Measurements from ENCODE around the gene PRICKLE3.
"Not testable (repeated sequence)": the region's sequence is repeated elsewhere in the genome, so short reads cannot be mapped to it uniquely, and the experiment has no call there.

The PRICKLE3 gene

DNA sequence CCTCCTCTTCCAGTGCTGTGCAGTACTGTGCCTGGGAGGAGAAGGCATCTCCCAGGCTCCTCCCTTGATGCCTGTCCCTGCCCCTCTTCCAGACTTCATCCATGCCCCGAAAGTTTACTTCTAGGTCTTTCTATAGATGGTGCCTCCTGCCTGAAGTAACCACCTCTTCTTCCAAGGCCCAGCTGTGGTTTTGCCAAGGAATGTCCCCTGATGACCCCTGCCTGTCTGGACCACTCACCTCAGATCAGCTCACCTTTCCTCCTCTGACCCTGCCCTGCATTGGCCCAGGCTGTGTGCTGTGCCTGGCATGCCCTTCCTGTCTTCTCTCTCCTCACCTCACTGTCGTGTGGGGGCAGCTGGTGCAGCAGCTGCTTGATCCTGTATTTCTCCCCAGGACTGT lies 6.8 kb downstream of the PRICKLE3 start:
- DNase-seq: no peak

DNA sequence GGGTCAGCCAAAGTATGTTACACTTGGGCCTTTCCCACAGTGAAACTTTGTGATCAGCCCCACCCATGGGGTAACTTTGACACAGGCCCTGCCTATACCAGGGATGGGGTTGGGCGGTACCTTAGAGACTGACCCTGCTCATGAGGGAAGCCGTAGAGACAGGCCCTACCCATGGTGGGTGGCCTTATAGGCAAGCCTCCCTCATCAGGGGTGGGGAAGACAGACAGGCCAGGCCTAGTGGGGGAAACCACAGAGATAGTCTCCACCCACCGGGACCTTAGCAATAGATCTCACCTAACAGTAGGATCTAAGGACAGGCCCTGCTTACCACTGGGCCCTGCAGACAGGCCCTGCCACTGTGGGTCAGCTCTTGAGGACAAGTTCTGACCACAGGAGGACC lies 7.6 kb downstream of the PRICKLE3 start:
- DNase-seq: no peak

DNA sequence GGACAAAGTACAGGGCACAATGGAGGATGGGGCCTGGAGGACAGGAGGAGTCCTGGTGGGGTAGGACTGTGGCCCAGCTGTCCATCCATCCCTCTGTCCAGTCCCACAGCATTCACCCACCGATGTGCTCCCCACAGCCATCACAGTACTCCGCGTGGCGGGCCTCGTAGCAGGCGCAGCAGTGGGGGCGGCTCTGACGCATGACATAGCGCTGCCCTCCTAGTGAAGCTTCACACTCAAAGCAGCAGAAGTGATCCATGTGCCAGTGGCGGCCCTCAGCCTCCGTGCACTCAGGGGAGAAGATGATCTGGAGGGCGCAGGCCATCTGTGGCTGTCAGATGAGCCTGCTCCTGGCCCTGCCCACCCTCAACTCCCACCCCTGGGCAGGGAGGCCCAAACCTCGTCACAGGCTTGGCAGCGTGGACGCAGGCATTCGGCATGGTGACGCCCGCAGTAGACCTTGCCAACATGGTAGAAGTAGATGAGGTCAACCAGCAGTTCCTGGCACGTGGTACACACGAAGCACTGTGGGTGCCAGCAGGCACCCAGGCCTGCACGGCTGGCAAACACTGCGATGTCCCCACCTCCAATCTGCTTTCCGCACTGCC lies 8.2 kb downstream of the PRICKLE3 start:
- no peak for DNase-seq

DNA sequence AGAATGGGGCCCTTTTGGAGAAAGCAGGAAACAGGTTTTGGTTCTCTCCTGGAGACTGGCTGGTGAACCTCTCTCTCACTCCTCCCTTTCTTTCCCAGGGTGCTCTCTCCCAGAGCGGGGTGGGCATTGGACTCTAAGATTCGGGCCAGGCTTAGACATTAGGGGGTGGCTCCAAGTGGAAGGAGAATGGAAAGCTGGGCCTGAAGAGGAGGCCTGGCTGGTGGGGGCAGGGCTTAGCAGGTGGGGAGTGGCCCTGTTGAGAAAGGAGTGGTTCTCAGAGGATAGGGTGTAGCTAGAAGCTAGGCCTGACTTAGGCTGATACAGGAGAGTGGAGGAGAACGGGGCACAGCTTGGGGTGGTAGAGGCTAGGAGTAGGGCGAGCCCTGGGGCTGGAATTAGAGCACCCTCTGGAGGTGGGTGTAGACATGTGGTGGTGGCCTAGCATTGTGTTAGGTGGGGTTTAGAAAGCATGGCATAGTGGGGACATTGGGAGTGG lies 8.8 kb downstream of the PRICKLE3 start:
- no peak for DNase-seq

DNA sequence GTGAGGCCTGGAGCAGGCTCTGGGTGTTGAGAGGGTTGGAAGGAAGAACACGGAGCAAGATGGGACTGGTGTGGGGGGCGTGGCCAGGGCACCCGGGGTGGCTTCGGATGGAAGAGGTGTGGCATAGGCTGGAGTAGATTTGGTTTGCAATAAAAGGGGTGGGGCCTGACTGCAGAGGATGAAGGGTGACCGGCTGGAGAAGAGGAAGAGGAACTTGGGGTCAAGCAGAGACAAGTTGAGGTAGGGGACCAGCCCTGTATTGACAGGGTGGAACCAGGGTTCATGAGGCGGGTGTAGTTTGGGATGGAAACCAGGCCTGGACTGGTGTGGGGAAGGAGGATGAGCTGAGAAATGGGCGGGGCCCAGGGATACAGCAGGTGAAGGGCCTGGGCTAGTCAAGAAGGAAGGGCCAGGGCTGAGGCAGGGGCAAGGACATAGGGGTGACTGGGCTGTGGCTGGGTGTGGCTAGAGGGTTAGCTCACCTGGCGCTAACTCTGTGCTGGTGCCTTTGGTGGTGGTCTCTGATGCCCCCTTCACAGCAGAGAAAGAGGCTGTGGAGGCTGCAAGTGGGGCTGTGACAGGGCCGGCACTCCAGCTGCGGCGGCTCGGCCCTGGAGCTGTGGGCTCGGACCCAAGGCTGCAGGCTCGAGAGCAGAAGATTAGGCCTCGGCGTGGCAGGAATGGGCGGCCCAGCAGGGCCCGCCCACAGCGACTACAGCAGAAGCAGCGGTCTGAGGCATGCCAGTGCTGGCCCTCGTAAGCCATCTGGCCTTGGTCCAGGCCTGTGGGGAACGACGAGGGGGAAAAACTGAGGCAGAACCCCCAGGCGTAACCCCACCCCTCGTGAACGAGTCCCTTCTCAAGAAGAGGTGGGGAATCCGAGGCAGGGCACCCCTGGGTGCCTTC lies 9.5 kb downstream of the PRICKLE3 start:
- no peak for DNase-seq

DNA sequence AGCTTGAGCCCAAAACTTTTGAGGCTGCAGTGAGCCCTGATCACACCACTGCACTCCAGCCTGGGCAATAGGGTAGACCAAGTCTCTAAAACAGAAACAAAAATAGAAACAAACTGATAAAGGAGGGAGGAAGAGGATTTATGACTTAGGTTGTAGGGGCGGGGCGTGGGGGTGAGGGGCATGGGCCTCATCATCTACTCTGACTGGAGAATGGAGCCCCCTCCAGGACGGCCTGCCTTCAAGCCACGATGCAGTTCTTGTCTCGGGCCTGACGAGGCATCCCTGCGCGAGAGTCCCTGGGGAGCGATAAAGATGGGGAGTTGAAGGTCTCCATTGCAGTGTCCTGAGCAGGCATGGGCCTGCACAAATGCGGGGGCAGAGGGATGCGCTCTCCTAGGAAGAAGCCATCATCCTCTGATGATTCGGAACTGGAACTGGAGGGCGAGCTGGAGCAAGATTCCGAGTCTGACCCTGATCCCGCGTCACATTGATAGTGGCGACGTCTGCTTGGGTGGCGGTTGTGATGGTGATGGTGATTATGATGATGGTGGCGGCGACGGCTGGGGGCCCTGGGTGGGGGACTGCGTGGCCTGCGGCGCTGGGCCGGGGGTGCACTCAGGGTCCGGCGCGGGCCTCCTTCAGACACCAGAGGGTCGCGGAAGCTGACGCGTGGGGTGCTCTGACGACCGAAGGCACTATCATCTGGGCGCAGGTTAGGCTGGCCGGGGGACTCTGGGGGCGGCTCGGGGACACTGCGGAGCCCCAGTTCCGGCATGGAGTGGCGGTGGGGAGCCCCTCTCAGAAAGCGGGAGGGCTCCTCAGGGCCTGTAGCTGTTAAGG lies 10.5 kb downstream of the PRICKLE3 start:
- no peak for DNase-seq

DNA sequence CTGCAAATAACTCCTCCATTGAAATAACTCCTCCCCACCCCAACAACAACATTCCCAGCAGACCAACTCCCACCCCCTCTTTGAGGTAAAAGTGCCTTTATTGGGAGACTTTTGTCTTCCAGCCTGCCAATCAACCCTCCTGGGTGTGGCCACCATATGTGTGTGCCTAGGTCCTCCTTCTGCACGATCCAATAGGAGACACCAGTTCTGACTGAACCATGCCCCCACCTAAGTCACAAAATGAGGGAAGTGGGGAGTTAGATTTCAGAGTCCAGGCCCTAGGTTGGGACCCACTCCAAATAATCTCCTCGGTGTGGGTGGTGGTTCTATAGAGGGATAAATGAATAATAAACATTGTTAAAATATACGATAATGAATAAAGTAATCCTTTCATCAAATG lies 11.4 kb downstream of the PRICKLE3 start:
- no peak for DNase-seq

DNA sequence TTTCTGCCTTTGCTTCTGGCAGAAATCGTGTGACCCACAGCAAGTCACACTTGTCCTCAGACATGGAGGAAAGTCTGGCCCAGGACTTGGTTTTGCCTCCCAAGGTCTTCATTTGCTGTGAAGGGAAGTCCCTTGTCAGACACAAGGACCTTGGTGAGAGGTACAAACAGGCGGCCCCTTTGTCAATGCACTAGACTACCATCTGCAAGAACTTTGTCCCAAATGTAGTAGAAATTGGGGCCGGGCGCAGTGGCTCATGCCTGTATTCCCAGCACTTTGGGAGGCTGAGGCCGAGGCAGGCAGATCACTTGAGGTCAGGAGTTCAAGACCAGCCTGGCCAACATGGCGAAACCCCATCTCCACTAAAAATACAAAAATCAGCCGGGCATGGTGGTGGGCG lies 12.6 kb downstream of the PRICKLE3 start:
- DNase-seq: not testable (repeated sequence)

DNA sequence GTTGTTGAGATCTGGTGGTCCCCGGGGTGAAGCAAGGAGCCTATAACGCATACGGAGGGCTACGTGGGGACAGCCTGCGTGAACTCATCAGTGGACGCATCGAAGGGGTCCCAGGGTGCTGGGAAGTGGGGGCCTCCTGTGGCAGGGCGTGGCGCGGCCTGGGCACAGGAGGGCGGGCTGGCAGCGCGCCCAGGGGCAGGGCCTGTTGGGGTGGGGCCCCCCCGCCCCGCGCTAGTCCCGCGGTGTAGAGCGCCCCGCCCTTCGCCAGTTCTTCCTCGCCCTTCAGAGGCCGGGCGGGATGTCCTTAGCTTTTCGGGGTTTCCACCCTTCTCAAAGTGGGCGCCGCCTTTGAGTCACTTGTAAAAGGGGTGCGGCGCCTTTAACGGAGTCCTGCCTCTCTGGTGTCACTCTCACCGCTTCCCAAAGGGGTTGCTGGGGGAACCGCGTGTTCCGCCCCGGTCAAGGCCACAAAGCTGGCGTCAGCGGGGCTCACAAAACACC lies 13.8 kb downstream of the PRICKLE3 start:
- DNase-seq: no peak

DNA sequence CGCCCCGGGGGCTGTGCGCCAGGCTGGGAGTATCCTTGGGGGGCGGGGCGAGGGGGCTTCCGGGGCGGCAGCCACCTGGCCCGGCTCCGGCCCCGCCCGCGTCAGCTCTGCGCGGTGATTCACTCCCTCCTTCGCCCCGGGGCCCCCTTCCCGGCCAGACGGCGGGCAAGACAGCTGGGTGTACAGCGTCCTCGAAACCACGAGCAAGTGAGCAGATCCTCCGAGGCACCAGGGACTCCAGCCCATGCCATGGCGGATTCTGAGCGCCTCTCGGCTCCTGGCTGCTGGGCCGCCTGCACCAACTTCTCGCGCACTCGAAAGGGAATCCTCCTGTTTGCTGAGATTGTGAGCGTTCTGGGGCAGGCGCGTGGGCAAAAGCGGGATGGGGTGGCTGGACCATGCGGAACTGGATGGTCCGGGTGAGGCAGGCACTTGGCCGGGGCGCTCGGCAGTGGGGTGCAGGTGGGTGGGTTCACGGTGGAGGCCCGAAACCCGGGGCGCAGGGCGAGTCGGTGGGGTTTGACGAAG lies 14.4 kb downstream of the PRICKLE3 start, which contains the start of gene PLP2:
Gene PLP2 (plus strand): TSS at position 147 of the 528 bp plus-strand sequence. CDS start 103 bp downstream, at position 250.
- DNase-seq: no peak

DNA sequence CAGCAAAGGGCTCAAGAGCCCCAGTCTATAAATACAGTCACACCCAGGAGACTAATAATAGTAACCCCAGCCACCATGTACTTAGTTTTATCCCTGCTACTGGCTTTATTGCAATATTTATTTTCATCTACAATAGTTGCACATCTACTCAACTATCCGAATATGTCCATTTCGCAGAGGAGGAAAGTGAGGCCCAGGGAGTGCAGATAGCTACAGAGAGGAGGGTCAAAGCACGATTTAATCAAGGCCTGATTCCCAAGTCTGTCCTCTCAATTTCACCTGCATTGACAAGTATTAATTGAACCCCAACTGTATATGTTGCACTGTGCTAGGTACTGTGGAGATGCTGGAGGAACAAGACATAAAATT lies 18.4 kb downstream of the PRICKLE3 start:
- DNase-seq: no peak

DNA sequence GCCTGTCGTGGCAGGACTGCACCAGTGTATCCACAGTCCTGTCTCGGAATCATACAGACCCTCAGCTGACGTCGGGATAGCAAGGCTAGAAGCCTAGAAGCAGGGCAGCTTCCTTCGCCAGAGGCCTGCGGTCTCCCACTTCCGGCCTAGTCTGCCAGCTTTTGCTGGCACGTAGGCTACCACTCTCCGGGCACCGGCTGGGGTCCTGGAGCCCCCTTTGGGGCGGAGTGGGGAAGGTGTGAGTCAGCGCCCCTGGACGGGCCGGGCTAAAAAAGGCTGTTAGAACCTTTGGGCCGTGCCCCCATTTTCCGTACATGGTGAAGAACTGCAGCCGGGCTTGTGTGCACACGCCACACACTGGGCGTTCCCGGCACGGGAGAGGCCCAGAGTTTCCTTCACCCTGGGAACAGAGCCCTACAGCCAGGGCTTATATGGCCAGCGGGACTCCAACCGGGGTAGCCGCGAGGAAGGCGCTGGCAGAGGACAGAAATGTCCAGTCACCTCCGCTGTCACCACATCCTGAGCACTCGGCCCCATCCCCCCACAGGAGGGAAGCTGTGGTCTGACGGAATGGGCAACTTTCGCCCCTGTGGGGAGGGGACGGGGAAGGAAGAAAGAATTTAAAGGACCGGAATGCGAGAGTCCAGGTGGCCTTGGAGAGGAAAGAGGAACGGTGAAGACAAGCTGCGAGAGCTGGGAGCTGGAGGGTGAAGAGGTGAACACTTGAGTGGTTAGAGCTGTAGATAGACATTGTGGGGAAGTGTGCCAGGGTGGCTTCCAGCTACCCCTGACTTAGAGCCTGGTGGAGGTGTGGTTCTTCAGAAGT lies 19.0 kb downstream of the PRICKLE3 start:
- DNase-seq: no peak

DNA sequence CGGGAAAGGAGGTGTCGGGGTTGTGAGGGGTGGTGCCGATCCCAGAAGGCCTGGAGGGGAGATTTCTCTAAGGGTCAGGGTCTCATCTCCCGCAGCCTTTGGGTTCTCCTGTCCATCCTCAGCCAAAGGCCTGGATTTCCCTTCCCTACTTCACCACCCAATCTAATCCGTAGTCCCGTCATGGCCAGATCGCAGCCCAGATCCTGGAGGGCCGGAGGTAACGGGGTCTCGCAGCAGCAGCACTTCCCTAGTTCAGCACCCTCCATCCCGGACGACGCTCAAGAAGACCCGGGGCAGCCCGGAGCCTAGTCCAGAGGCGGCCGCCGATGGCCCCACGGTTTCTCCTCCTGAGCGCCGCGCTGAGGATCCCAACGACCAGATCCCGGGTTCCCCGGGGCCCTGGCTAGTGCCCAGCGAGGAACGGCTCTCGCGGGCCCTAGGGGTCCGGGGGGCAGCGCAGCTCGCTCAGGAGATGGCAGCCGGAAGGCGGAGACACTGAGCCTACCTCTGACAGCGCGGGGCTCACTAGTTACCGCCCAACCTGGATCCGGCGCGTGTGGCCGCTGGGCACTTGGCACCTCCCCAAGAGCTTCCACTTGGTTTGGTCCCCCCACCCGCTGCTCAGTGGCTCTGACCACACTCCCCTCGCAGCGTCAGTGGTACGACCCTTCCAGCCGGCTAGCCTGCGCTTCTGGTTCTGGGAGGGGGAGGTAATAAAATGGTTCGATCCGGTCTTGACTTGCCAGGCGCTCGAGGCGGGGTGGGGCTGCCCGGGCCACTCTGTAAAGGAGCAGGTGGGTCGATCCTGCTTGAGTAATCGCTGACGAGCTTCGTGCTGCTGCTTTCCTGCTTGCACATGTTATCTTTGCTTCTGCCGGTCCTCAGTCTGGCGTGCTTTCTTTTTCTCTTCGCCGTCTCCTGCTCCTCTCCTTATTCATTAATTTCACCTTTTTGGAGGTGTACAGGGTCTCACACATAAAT lies 20.0 kb downstream of the PRICKLE3 start:
- DNase-seq: peak; percentile 61

DNA sequence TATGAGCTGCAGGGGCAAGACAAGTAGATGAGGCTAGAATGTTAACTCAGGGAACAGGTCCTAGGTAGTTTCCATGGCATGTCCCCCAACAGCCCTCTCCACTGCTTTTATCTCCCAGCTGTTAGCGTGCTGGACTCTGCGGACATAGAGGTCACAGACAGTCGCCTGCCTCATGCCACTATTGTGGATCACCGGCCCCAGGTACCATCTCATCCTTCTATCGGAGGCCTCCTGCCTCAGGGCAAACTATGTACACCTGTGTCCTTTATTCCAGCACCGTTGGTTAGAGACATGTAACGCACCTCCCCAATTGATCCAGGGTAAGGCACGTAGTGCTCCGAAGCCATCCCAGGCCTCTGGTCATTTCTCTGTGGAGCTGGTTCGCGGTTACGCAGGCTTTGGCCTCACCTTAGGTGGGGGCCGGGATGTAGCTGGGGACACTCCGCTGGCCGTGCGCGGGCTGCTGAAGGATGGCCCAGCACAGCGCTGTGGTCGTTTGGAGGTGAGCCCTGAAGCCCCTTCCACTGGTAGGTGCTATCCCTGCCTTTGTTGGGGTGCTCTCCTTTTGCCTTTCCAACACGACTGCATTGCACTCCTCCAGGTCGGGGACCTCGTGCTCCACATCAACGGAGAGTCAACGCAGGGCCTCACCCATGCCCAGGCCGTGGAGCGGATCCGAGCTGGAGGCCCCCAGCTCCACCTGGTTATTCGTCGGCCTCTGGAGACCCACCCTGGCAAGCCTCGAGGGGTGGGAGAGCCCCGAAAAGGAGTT lies 21.4 kb downstream of the PRICKLE3 start:
- no peak for DNase-seq

DNA sequence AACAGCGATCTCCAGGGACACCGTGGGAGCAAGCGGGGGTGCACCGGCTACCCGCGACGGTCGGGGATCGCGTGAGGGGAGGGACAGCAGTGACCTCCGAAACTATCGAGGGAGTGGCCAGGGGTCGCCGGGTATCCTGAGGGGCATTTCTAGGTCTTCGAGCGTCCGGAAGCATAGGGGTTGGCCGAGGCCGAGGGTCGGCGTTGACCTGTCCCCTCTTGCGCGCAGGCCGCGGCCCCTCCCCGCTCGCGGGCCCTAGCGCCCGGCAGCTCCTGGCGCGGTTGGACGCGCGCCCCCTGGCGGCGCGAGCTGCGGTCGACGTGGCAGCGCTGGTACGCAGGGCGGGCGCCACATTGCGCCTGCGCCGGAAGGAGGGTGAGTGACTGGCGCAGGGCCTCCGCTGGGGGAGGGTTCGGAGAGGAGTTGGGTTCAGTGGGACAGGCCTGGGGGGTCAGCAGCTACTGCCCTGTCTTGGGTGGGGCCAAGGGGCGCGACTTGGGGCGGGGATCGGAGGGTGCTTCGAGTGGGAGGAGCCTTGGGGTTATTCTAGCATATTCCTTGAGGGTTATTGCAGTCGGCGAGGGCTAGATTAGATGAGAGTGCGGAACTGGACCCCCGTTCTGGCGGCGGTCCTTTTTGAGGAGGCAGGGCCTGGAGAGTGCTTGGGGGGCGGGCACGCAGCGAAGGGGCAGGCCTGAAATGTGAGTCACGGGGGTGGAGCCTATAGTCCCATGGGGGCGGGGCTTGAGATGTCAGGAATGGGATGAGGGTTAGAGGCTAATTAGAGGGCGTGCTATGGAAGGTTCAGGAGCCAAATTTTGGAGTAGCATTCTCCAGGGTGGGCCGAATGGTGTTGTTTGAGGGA lies 22.4 kb downstream of the PRICKLE3 start:
- DNase-seq: peak; percentile 84

DNA sequence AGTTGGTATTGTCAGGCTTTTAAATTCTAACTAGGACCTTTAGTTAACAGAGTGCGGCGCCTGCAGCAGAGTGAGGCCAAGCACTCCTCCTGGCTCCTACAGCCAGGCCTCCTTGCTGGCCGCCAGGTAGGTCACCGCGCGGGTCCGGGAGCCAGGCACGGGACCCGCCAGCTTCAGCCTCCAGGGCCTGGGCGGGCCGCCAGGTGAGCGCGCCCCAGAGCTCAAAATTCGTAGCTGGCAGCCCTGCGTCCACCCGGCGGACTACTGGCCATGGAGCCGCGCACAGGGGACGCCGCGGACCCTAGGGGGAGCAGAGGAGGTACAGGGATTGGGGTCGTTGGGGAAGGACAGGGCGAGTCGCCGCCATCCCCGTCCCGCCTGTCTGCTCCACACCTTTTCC lies 23.6 kb downstream of the PRICKLE3 start, which contains the start of gene MAGIX:
Gene MAGIX (plus strand): TSS at position 139 of the 400 bp plus-strand sequence. CDS start 132 bp downstream, at position 271.
- no peak for DNase-seq

DNA sequence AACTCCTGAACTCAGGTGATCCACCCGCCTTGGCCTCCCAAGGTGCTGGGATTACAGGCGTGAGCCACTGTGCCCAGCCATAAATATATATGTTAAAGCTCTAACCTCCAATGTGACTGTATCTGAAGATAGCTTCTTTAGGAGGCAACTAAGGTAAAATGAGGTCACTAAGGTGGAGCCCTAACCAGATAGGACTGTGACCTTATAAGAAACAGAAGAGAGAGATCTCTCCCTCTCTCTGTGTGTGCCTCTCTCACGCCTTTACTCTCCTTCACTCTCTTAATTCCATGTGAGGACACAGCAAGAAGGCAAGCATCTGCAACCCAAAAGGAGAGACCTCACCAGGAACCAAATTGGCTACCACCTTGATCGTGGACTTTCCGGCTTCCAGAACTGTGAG lies 24.5 kb downstream of the PRICKLE3 start:
- DNase-seq: no peak

DNA sequence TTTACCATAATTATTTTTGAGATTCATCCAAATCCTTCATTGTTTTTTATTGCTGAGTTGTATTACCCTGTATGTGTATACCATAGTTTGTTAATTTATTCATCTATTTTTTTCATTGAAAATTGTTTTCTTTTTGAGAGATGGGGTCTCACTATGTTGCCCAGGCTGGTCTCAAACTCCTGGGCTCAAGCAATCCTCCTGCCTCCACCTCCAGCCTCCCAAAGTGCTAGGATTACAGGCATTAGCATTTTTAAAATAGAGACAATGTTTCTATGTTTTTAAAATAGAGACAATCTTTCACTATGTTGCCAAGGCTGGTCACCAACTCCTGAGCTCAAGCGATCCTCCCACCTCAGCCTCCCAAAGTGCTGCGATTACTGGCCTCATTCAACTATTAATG lies 25.3 kb downstream of the PRICKLE3 start:
- no peak for DNase-seq

DNA sequence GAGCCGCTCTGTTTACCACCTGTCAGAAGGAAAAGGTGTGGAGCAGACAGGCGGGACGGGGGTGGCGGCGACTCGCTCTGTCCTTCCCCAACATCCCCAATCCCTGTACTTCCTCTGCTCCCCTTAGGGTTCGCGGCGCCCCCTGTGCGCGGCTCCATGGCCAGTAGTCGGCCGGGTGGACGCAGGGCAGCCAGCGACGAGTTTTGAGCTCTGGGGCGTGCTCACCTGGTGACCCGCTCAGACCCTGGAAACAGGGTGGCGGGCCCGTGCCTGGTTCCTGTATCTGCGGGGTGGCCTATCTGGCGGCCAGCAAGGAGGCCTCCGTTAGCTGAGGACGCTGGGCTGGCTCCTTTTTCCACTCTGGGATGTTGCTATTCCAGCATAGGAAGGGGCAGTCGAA lies 29.0 kb downstream of the PRICKLE3 start:
- no peak for DNase-seq
